Transverse colon (tissue), 4 donors: ENCODE data around the gene NUP210.

ENCODE experiments used
- CTCF ChIP-seq, 5 experiments: fragments of 200-600 bp in 3 of 5; fragments of 450-650 bp in 2 of 5; sonication (generic) in 3 of 5; IDR thresholded peaks; 1 replicate in 2 of 5; 2 replicates in 3 of 5; pipeline ENCODE4 v1.5.1; 2016 to 2017; ENCODE audit warnings: antibody characterized with exemption in 5 of 5, inconsistent platforms in 3 of 5, mild to moderate bottlenecking in 2 of 5, moderate library complexity in 1 of 5
- POLR2AphosphoS5 ChIP-seq, 3 donors: sonication (generic); formaldehyde crosslinking; IDR thresholded peaks; one replicate each; pipeline ENCODE4 v1.6.1; 2016; ENCODE audit warnings: antibody characterized with exemption in 3 of 3

GRCh38 chr3:13372656-13373055 lies 47.5 kb downstream of the NUP210 start:
- TF ChIP-seq CTCF (IDR thresholded peaks at IDR 0.05): no peak
- no peak for TF ChIP-seq POLR2AphosphoS5 (IDR thresholded peaks at IDR 0.05)
